Endothelial cell of umbilical vein (primary cell): ENCODE data around the gene MARK2. TPM values are rescaled to one million over a fixed set of nuclear protein-coding genes. Genes with fewer than 3 reads are reported as not detected.

Source experiments
- BruUV-seq: library from RNA; stranded (reverse); fragments of 400-500 nt; replicated peaks from 2 replicates; lab custom pipeline; 2021; lab: Mats Ljungman, UMichigan
- CTCF ChIA-PET: fragments of 300-600, 350-600 bp; sonication (Branson Sonifier 250); formaldehyde crosslinking; loops from one replicate; lab custom pipeline; 2021; ENCODE audit warnings: antibody characterized with exemption, inconsistent platforms; lab: Charles Lee
- POLR2A ChIA-PET: fragments of 300-600, 350-600 bp; sonication (Branson Sonifier 250); formaldehyde crosslinking; loops from one replicate; lab custom pipeline; 2021; ENCODE audit warnings: antibody characterized with exemption, inconsistent platforms; lab: Charles Lee
- DNase-seq: peaks from one replicate; pipeline ENCODE4 v3.0.0-alpha.2; 2011; ENCODE audit warnings: low read depth, low spot score
- FAIRE-seq: peaks from 2 replicates; lab custom pipeline; 2011; peaks lifted over from hg19 to GRCh38; lab: Jason Lieb, UNC
- H2AFZ ChIP-seq: 2 replicates; pipeline ENCODE4 v1.6.0; 2012; ENCODE audit warnings: low read depth, low read length, control low read depth, inconsistent platforms
- H3K27ac ChIP-seq: 2 replicates; pipeline ENCODE4 v1.5.1; 2011; ENCODE audit warnings: low read depth, mild to moderate bottlenecking, control low read depth, low read length, moderate library complexity; ENCODE audit not compliant: insufficient read depth
- H3K27me3 ChIP-seq, 2 experiments: 2 replicates each; pipeline versions ENCODE4 v1.6.0 to v1.6.1; 2011; ENCODE audit warnings: low read length in 2 of 2, mixed read lengths in 1 of 2; ENCODE audit not compliant: control insufficient read depth in 2 of 2, insufficient read depth in 2 of 2
- H3K36me3 ChIP-seq, 2 experiments: 2 replicates in 1 of 2; 3 replicates in 1 of 2; pipeline ENCODE4 v1.5.1; 2011; ENCODE audit warnings: low read length in 2 of 2, mild to moderate bottlenecking in 1 of 2, moderate library complexity in 1 of 2; ENCODE audit not compliant: control insufficient read depth in 2 of 2, insufficient read depth in 2 of 2; ENCODE audit errors: extremely low read depth in 1 of 2
- H3K4me1 ChIP-seq: 3 replicates; pipeline ENCODE4 v1.5.1; 2011; ENCODE audit warnings: mild to moderate bottlenecking, low read length; ENCODE audit not compliant: control insufficient read depth, insufficient read depth; ENCODE audit errors: extremely low read depth
- H3K4me2 ChIP-seq: 2 replicates; pipeline ENCODE4 v1.6.1; 2011; ENCODE audit warnings: low read length, control low read depth, mixed read lengths; ENCODE audit not compliant: insufficient read depth
- H3K4me3 ChIP-seq, 3 experiments: fragments of 200-600 bp in 1 of 3; sonication (generic), shearing (Covaris generic) in 1 of 3; replicated peaks in 1 of 3; 2 replicates each; pipeline ENCODE4 v1.5.1; 2011 to 2016; ENCODE audit warnings: control low read depth in 3 of 3, low read length in 3 of 3, mild to moderate bottlenecking in 2 of 3, inconsistent platforms in 1 of 3, low read depth in 1 of 3, moderate library complexity in 1 of 3; ENCODE audit not compliant: insufficient read depth in 1 of 3
- H3K79me2 ChIP-seq: 2 replicates; pipeline ENCODE4 v1.6.0; 2012; ENCODE audit warnings: low read length, inconsistent platforms; ENCODE audit not compliant: control insufficient read depth, insufficient read depth
- H3K9ac ChIP-seq: replicated peaks from 2 replicates; pipeline ENCODE3; 2011; ENCODE audit warnings: low read length, control low read depth; ENCODE audit not compliant: insufficient read depth; ENCODE audit errors: extremely low read depth
- H3K9me1 ChIP-seq: replicated peaks from 3 replicates; pipeline ENCODE4 v1.6.0; 2011; ENCODE audit warnings: mild to moderate bottlenecking, low read length; ENCODE audit not compliant: control insufficient read depth, insufficient read depth; ENCODE audit errors: extremely low read depth
- H3K9me3 ChIP-seq: replicated peaks from 2 replicates; pipeline ENCODE4 v1.5.1; 2012; ENCODE audit warnings: low read length, inconsistent platforms; ENCODE audit not compliant: control insufficient read depth, insufficient read depth
- H4K20me1 ChIP-seq: replicated peaks from 2 replicates; pipeline ENCODE3; 2011; ENCODE audit warnings: mild to moderate bottlenecking, low read length; ENCODE audit not compliant: control insufficient read depth, insufficient read depth; ENCODE audit errors: extremely low read depth
- EZH2 ChIP-seq: IDR thresholded peaks from 2 replicates; pipeline ENCODE4 v1.6.1; 2012; ENCODE audit warnings: borderline replicate concordance, low read depth, mild to moderate bottlenecking, moderate library complexity, low read length, inconsistent platforms; ENCODE audit not compliant: severe bottlenecking
- FOS ChIP-seq: IDR thresholded peaks from 2 replicates; pipeline ENCODE4 v1.6.1; 2011; ENCODE audit warnings: mild to moderate bottlenecking, low read length, moderate library complexity, borderline replicate concordance; ENCODE audit not compliant: insufficient read depth
- GATA2 ChIP-seq: IDR thresholded peaks from 2 replicates; pipeline ENCODE4 v1.7.0; 2011; ENCODE audit warnings: low read depth, mild to moderate bottlenecking, moderate library complexity, mixed read lengths, low read length; ENCODE audit not compliant: insufficient read length, insufficient read depth
- JUN ChIP-seq: IDR thresholded peaks from 2 replicates; pipeline ENCODE4 v1.6.1; 2011; ENCODE audit warnings: borderline replicate concordance, low read depth; ENCODE audit not compliant: insufficient read length, insufficient read depth
- MAX ChIP-seq: IDR thresholded peaks from 2 replicates; pipeline ENCODE4 v1.6.1; 2011; ENCODE audit not compliant: insufficient read depth, insufficient read length
- MYC ChIP-seq: IDR thresholded peaks from one replicate; pipeline ENCODE4 v1.6.1; 2011; ENCODE audit warnings: mild to moderate bottlenecking, low read depth, low read length
- POLR2A ChIP-seq: IDR thresholded peaks from 2 replicates; pipeline ENCODE4 v1.6.1; 2012; ENCODE audit warnings: low read depth, mild to moderate bottlenecking, control low read depth, low read length
- POLR2AphosphoS5 ChIP-seq: IDR thresholded peaks from 2 replicates; pipeline ENCODE4 v1.6.1; 2012; ENCODE audit warnings: low read depth, mild to moderate bottlenecking, control low read depth, low read length, moderate library complexity; ENCODE audit not compliant: insufficient read depth
- dilution Hi-C: fragments of 300-500 bp; cut with MboI; formaldehyde crosslinking; loops from one replicate; pipeline ENCODE4 v1.15.0; 2019; ENCODE audit warnings: low sequenced_read_pairs; ENCODE audit not compliant: extremely low pct_ligation_motif_present
- intact Hi-C: fragments of 100-400 bp; cut with micrococcal nuclease; formaldehyde crosslinking; loops from one replicate; pipeline ENCODE4 v1.10.0; 2022
- polyA plus RNA-seq, 4 experiments: library from polyadenylated mRNA; depleted of rRNA in 3 of 4; stranded (reverse) in 3 of 4; unstranded in 1 of 4; fragments of >200 nt; gene quantifications; 2 replicates each; pipeline versions ENCODE4 v1.2.1 to v1.2.3, GENCODE V29; 2011 to 2012; ENCODE audit warnings: missing spikeins in 1 of 4
- total RNA-seq: library from RNA; stranded (reverse); gene quantifications from 2 replicates; pipeline ENCODE4 v1.2.3, GENCODE V29; 2021
- TF ChIP-seq, protein P1 (sequence below), 2 donors: IDR thresholded peaks; 1 replicate in 1 of 2; 2 replicates in 1 of 2; pipeline ENCODE4 v1.5.1; 2011; ENCODE audit warnings: low read length in 2 of 2, mild to moderate bottlenecking in 2 of 2, moderate library complexity in 2 of 2, control low read depth in 1 of 2, inconsistent platforms in 1 of 2, low read depth in 1 of 2; ENCODE audit not compliant: insufficient read depth in 1 of 2; ENCODE audit errors: extremely low read depth in 1 of 2

MARK2 gene
- total and polyA plus RNA-seq, 2 donors (not counting 3 experiments of a cell fraction or from before 2014, with no cell fraction given), result 16.6 to 34.7 TPM

GRCh38 chr11:63866211-63866610 is 27.3 kb downstream of the MARK2 start:
- H3K4me2 ChIP-seq, result no peak overlapping the region
- no peak overlapping the region for H3K27ac ChIP-seq
- no peaks in the 10 kb centered on the region for H3K9me3 ChIP-seq
- dilution Hi-C loops (no loop called here), intact Hi-C loops (no loop called here)
- ChIA-PET POLR2A (no interaction called here), CTCF (interaction anchor here (1.7 kb wide), 1 partner anchor 80 kb away, joined by 4 read pairs; no protein-coding TSS in a partner anchor)
- H2AFZ ChIP-seq, result no peak overlapping the region
- peak; percentile 24 for FAIRE-seq
- peaks cover 0 to 4% of the 10 kb centered on the region in 2 experiments for H3K36me3 ChIP-seq
- BruUV-seq, result no TSS peak
- H3K79me2 ChIP-seq, result peaks cover 55% of the 10 kb centered on the region
- H3K9ac ChIP-seq, result no peak overlapping the region
- no peaks in the 10 kb centered on the region for H3K9me1 ChIP-seq
- H3K4me3 ChIP-seq, result no peak overlapping the region
- TF ChIP-seq POLR2A, result no peak
- no peak for TF ChIP-seq MYC
- TF ChIP-seq MAX, result no peak
- no peak for TF ChIP-seq EZH2
- no peak for TF ChIP-seq JUN
- no peak for TF ChIP-seq FOS
- no peak for TF ChIP-seq POLR2AphosphoS5
- TF ChIP-seq, protein P1, sequence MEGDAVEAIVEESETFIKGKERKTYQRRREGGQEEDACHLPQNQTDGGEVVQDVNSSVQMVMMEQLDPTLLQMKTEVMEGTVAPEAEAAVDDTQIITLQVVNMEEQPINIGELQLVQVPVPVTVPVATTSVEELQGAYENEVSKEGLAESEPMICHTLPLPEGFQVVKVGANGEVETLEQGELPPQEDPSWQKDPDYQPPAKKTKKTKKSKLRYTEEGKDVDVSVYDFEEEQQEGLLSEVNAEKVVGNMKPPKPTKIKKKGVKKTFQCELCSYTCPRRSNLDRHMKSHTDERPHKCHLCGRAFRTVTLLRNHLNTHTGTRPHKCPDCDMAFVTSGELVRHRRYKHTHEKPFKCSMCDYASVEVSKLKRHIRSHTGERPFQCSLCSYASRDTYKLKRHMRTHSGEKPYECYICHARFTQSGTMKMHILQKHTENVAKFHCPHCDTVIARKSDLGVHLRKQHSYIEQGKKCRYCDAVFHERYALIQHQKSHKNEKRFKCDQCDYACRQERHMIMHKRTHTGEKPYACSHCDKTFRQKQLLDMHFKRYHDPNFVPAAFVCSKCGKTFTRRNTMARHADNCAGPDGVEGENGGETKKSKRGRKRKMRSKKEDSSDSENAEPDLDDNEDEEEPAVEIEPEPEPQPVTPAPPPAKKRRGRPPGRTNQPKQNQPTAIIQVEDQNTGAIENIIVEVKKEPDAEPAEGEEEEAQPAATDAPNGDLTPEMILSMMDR (IDR thresholded peaks at IDR 0.05; ENCODE audit: extremely low read depth in 1 of 2, insufficient read depth in 1 of 2, low read depth in 1 of 2, low read length in 2 of 2), result no peak
- no peak for TF ChIP-seq GATA2
- H4K20me1 ChIP-seq, result no peaks in the 10 kb centered on the region
- no peak for DNase-seq
- no peaks in the 10 kb centered on the region for H3K27me3 ChIP-seq
- peaks cover 8% of the 10 kb centered on the region for H3K4me1 ChIP-seq
